Measurements from ENCODE around the gene PTPN14.

Gene PTPN14

DNA sequence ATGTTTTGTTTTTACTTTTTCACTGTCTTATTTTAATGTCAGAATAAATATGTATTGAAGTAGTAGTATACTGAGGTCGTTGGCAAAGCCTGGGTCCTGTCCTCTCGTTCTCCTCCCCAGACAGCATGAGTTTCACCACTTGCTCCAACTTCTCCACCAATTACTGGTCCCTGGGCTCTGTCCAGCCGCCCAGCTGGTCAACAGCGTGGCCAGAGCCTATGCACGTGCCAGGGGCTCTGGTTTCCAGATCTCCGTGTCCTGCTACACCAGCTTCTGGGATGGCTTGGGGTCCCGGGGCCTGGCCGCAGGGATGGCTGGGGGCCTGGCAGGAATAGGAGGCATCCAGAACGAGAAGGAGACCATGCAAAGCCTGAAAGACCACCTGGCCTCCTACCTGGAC lies 19.3 kb downstream of the PTPN14 start:
- H3K9me3 ChIP-seq (ENCODE audit: insufficient read depth, low read depth, low read length), result peaks cover 5% of the 10 kb centered on the region
- no peaks in the 10 kb centered on the region for H3K27me3 ChIP-seq (ENCODE audit: insufficient read depth, low read length)

DNA sequence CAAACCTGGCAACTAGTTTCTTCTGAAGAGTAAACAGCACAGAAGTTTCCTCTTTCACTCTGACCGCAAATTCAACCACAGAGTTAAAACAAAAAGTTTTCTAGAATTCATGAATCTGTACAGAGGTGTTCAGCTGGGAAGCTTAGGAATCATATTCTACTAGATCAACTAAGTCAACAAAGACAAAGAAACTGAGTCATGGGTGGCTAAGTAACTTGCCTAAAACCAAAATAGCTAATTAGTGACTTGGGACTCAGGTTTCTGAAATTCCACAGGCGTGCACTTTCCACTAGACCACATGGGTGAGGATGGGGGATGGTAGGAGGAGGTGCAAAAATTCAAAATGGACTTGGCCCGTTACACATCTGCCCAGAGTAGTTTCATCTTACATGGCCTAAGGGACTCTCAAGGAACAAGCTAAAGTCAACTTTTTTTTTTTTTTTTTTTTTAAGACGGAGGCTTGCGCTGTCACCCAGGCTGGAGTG lies 25.8 kb downstream of the PTPN14 start:
- Histone ChIP-seq H3K79me1 (ENCODE audit: low read length) (peaks cover 2% of the 10 kb centered on the region), H4K12ac (ENCODE audit: low read depth, low read length) (no peak overlapping the region), H3K36me3 (ENCODE audit: control insufficient read depth in 1 of 2, insufficient read depth in 2 of 2, low read length in 2 of 2) (no peaks in the 10 kb centered on the region), H3K9ac (ENCODE audit: low read length) (no peak overlapping the region), H2AFZ (ENCODE audit: insufficient read depth, low read length, poor library complexity) (no peak overlapping the region), H3K9me3 (ENCODE audit: insufficient read depth, low read depth, low read length) (no peaks in the 10 kb centered on the region), H3K4ac (ENCODE audit: low read depth, low read length) (no peak overlapping the region), H3K4me1 (ENCODE audit: control insufficient read depth in 1 of 2, insufficient read depth in 2 of 2, low read length in 2 of 2) (peaks cover 6 to 16% of the 10 kb centered on the region in 2 experiments), H3K4me3 (ENCODE audit: low read depth, low read length) (no peak overlapping the region), H3K4me2 (ENCODE audit: low read length) (no peak overlapping the region), H4K91ac (ENCODE audit: low read depth, low read length) (no peak overlapping the region), H3K79me2 (ENCODE audit: control insufficient read depth, insufficient read depth, low read length, poor library complexity) (peaks cover 14% of the 10 kb centered on the region), H2AK5ac (ENCODE audit: low read length) (no peak overlapping the region), H3K14ac (ENCODE audit: low read length) (no peak overlapping the region), H4K8ac (ENCODE audit: low read depth, low read length) (no peak overlapping the region), H2BK120ac (ENCODE audit: insufficient read depth, low read length, poor library complexity) (no peak overlapping the region), H3K23ac (ENCODE audit: low read length) (no peak overlapping the region), H3K18ac (ENCODE audit: low read length) (no peak overlapping the region), H3K27ac (ENCODE audit: low read depth, low read length) (no peak overlapping the region), H3K27me3 (ENCODE audit: insufficient read depth, low read length) (no peaks in the 10 kb centered on the region), H2BK5ac (ENCODE audit: low read depth, low read length, poor library complexity) (no peak overlapping the region), H2BK12ac (ENCODE audit: low read length) (no peak overlapping the region)
- peak in 1 of 2 donors; percentile 30 for DNase-seq
- no CpG with 5 or more reads among the region's 5 CpGs for WGBS (ENCODE audit: extremely low coverage, insufficient coverage, insufficient read length)

More for the DNA sequence above, 19.3 kb downstream of the PTPN14 start:
- no peak overlapping the region for H2AFZ ChIP-seq (ENCODE audit: insufficient read depth, low read length, poor library complexity)
- no peak overlapping the region for H2AK5ac ChIP-seq (ENCODE audit: low read length)
- H3K4me3 ChIP-seq (ENCODE audit: low read depth, low read length), result no peak overlapping the region
- H3K79me2 ChIP-seq (ENCODE audit: control insufficient read depth, insufficient read depth, low read length, poor library complexity), result peaks cover 10% of the 10 kb centered on the region
- DNase-seq, result no peak
- H3K18ac ChIP-seq (ENCODE audit: low read length), result peak overlapping the region; percentile 68
- no peak overlapping the region for H2BK120ac ChIP-seq (ENCODE audit: insufficient read depth, low read length, poor library complexity)
- H3K4me2 ChIP-seq (ENCODE audit: low read length), result no peak overlapping the region
- H3K14ac ChIP-seq (ENCODE audit: low read length), result no peak overlapping the region
- no peak overlapping the region for H3K27ac ChIP-seq (ENCODE audit: low read depth, low read length)
- H3K36me3 ChIP-seq (ENCODE audit: control insufficient read depth in 1 of 2, insufficient read depth in 2 of 2, low read length in 2 of 2), result peaks cover 13% of the 10 kb centered on the region in 2 experiments
- no peak overlapping the region for H2BK12ac ChIP-seq (ENCODE audit: low read length)
- no peak overlapping the region for H3K9ac ChIP-seq (ENCODE audit: low read length)
- H4K91ac ChIP-seq (ENCODE audit: low read depth, low read length), result no peak overlapping the region
- no peak overlapping the region for H3K23ac ChIP-seq (ENCODE audit: low read length)
- H4K12ac ChIP-seq (ENCODE audit: low read depth, low read length), result no peak overlapping the region
- H4K8ac ChIP-seq (ENCODE audit: low read depth, low read length), result no peak overlapping the region
- H3K4me1 ChIP-seq (ENCODE audit: control insufficient read depth in 1 of 2, insufficient read depth in 2 of 2, low read length in 2 of 2), result peaks cover 0 to 3% of the 10 kb centered on the region in 2 experiments
- peak overlapping the region; percentile 100 for H3K4ac ChIP-seq (ENCODE audit: low read depth, low read length)
- WGBS (ENCODE audit: extremely low coverage, insufficient coverage, insufficient read length), result no CpG with 5 or more reads among the region's 9 CpGs
- H3K79me1 ChIP-seq (ENCODE audit: low read length), result no peaks in the 10 kb centered on the region
- no peak overlapping the region for H2BK5ac ChIP-seq (ENCODE audit: low read depth, low read length, poor library complexity)

DNA sequence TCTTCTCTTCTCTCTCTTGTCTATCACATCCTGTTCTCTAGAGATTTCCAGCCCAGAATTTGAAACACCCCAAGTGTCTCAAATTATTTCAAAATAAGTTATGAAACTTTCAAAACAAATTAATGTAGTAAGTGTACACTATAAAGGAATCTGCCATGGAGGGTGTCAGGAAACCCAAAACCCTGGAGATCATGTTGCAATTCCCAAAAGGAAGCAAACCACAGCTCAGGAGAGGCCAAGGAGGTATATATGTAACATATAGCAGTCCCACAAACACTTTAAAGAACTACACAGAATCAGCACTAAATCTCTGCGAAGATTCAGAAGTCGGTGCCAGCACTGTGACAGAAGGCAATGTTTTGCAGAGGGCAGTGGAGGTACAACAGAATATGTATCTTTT lies 26.6 kb downstream of the PTPN14 start:
- Histone ChIP-seq H3K4me1 (ENCODE audit: control insufficient read depth in 1 of 2, insufficient read depth in 2 of 2, low read length in 2 of 2) (peaks cover 6 to 18% of the 10 kb centered on the region in 2 experiments), H4K91ac (ENCODE audit: low read depth, low read length) (no peak overlapping the region), H3K36me3 (ENCODE audit: control insufficient read depth in 1 of 2, insufficient read depth in 2 of 2, low read length in 2 of 2) (no peaks in the 10 kb centered on the region), H3K9ac (ENCODE audit: low read length) (no peak overlapping the region), H3K9me3 (ENCODE audit: insufficient read depth, low read depth, low read length) (no peaks in the 10 kb centered on the region), H3K79me1 (ENCODE audit: low read length) (peaks cover 2% of the 10 kb centered on the region), H3K4me2 (ENCODE audit: low read length) (no peak overlapping the region), H3K79me2 (ENCODE audit: control insufficient read depth, insufficient read depth, low read length, poor library complexity) (peaks cover 14% of the 10 kb centered on the region), H4K8ac (ENCODE audit: low read depth, low read length) (no peak overlapping the region), H2BK12ac (ENCODE audit: low read length) (no peak overlapping the region), H3K4me3 (ENCODE audit: low read depth, low read length) (no peak overlapping the region), H4K12ac (ENCODE audit: low read depth, low read length) (no peak overlapping the region), H3K4ac (ENCODE audit: low read depth, low read length) (peak overlapping the region; percentile 72), H2BK120ac (ENCODE audit: insufficient read depth, low read length, poor library complexity) (no peak overlapping the region), H3K18ac (ENCODE audit: low read length) (no peak overlapping the region), H3K23ac (ENCODE audit: low read length) (no peak overlapping the region), H3K27ac (ENCODE audit: low read depth, low read length) (no peak overlapping the region), H2BK5ac (ENCODE audit: low read depth, low read length, poor library complexity) (no peak overlapping the region), H2AK5ac (ENCODE audit: low read length) (no peak overlapping the region), H2AFZ (ENCODE audit: insufficient read depth, low read length, poor library complexity) (no peak overlapping the region), H3K14ac (ENCODE audit: low read length) (no peak overlapping the region), H3K27me3 (ENCODE audit: insufficient read depth, low read length) (no peaks in the 10 kb centered on the region)
- no peak for DNase-seq
- no CpG with 5 or more reads among the region's 2 CpGs for WGBS (ENCODE audit: extremely low coverage, insufficient coverage, insufficient read length)

DNA sequence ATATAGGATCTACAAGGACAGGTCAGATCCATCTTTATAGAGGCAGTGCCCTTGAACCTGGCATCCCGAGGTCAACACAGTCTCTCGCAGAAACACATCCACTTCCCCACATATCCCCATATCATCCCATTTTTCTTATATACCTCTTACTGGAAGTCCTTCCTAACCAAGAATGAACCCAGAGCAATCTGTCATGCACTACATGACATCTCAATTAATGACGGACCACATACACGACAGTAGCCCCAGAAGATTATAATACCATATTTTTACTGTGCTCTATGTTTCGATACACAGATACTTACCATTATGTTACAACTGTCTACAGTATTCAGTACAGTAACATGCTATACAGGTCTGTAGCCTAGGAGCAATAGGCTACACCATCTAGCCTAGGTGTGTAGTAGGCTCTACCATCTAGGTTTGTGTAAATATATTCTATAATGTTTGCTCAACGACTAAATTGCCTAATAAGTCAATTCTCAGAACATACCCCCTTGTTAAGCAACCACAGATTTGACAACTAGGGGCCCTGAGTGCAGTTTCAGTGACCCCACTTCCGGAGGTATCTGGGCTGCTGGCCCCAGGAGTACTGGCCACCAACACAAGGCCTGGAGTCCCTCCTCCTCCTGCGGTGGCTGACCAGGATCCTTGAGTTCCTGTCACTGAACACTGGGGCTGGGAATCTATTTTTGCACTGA lies 28.1 kb downstream of the PTPN14 start:
- H3K4ac ChIP-seq (ENCODE audit: low read depth, low read length), result peak overlapping the region; percentile 86
- no peak overlapping the region for H3K18ac ChIP-seq (ENCODE audit: low read length)
- no peaks in the 10 kb centered on the region for H3K27me3 ChIP-seq (ENCODE audit: insufficient read depth, low read length)
- no peak overlapping the region for H2BK120ac ChIP-seq (ENCODE audit: insufficient read depth, low read length, poor library complexity)
- H3K36me3 ChIP-seq (ENCODE audit: control insufficient read depth in 1 of 2, insufficient read depth in 2 of 2, low read length in 2 of 2), result no peaks in the 10 kb centered on the region
- H3K4me1 ChIP-seq (ENCODE audit: control insufficient read depth in 1 of 2, insufficient read depth in 2 of 2, low read length in 2 of 2), result peaks cover 6 to 18% of the 10 kb centered on the region in 2 experiments
- no peak overlapping the region for H3K4me2 ChIP-seq (ENCODE audit: low read length)
- no peak overlapping the region for H3K14ac ChIP-seq (ENCODE audit: low read length)
- H3K79me1 ChIP-seq (ENCODE audit: low read length), result peaks cover 2% of the 10 kb centered on the region
- H4K8ac ChIP-seq (ENCODE audit: low read depth, low read length), result no peak overlapping the region
- no peak for DNase-seq
- no peak overlapping the region for H4K12ac ChIP-seq (ENCODE audit: low read depth, low read length)
- no peak overlapping the region for H2AK5ac ChIP-seq (ENCODE audit: low read length)
- no peak overlapping the region for H3K23ac ChIP-seq (ENCODE audit: low read length)
- 100% methylated on average over 1 of the region's 8 CpGs for WGBS (ENCODE audit: extremely low coverage, insufficient coverage, insufficient read length)
- H3K9ac ChIP-seq (ENCODE audit: low read length), result no peak overlapping the region
- no peak overlapping the region for H2BK12ac ChIP-seq (ENCODE audit: low read length)
- H3K27ac ChIP-seq (ENCODE audit: low read depth, low read length), result no peak overlapping the region
- H4K91ac ChIP-seq (ENCODE audit: low read depth, low read length), result no peak overlapping the region
- no peak overlapping the region for H2BK5ac ChIP-seq (ENCODE audit: low read depth, low read length, poor library complexity)
- peaks cover 14% of the 10 kb centered on the region for H3K79me2 ChIP-seq (ENCODE audit: control insufficient read depth, insufficient read depth, low read length, poor library complexity)
- H3K4me3 ChIP-seq (ENCODE audit: low read depth, low read length), result no peak overlapping the region
- H2AFZ ChIP-seq (ENCODE audit: insufficient read depth, low read length, poor library complexity), result no peak overlapping the region
- no peaks in the 10 kb centered on the region for H3K9me3 ChIP-seq (ENCODE audit: insufficient read depth, low read depth, low read length)
